Fibroblast of lung (primary cell): ENCODE data around the gene PACRG. TPM values are rescaled to one million over a fixed set of nuclear protein-coding genes. Genes with fewer than 3 reads are reported as not detected.

Source experiments
- DNase-seq, 2 donors: peaks; one replicate each; pipeline versions ENCODE4 v3.0.0 to v3.0.0-alpha.2; 2010; ENCODE audit warnings: low read depth in 2 of 2
- H2AFZ ChIP-seq: 2 replicates; pipeline ENCODE4 v1.5.1; 2012; ENCODE audit warnings: low read length, control low read depth, inconsistent platforms
- H3K27ac ChIP-seq: 2 replicates; pipeline ENCODE4 v1.5.1; 2011; ENCODE audit warnings: low read length, control low read depth; ENCODE audit not compliant: insufficient read depth
- H3K27me3 ChIP-seq: 2 replicates; pipeline ENCODE4 v1.5.1; 2011; ENCODE audit warnings: mild to moderate bottlenecking, low read length; ENCODE audit not compliant: control insufficient read depth, insufficient read depth
- H3K36me3 ChIP-seq: 2 replicates; pipeline ENCODE4 v1.5.1; 2011; ENCODE audit warnings: low read length; ENCODE audit not compliant: control insufficient read depth, insufficient read depth
- H3K4me1 ChIP-seq: 2 replicates; pipeline ENCODE4 v1.5.1; 2011; ENCODE audit warnings: low read length; ENCODE audit not compliant: control insufficient read depth, insufficient read depth; ENCODE audit errors: extremely low read depth
- H3K4me2 ChIP-seq: 2 replicates; pipeline ENCODE4 v1.5.1; 2011; ENCODE audit warnings: low read length, control low read depth; ENCODE audit not compliant: insufficient read depth; ENCODE audit errors: extremely low read depth
- H3K4me3 ChIP-seq, 4 experiments: fragments of 200-600 bp in 1 of 4; sonication (generic) in 1 of 4; replicated peaks in 1 of 4; 2 replicates each; pipeline ENCODE4 v1.5.1; 2011 to 2016; ENCODE audit warnings: low read length in 4 of 4, low read depth in 3 of 4, mild to moderate bottlenecking in 3 of 4, control low read depth in 2 of 4, inconsistent platforms in 1 of 4, mixed read lengths in 1 of 4; ENCODE audit not compliant: insufficient read depth in 1 of 4; ENCODE audit errors: control extremely low read depth in 1 of 4
- H3K79me2 ChIP-seq: 2 replicates; pipeline ENCODE4 v1.5.1; 2012; ENCODE audit warnings: mild to moderate bottlenecking, low read length, inconsistent platforms; ENCODE audit not compliant: control insufficient read depth, insufficient read depth
- H3K9ac ChIP-seq: 2 replicates; pipeline ENCODE4 v1.5.1; 2011; ENCODE audit warnings: mild to moderate bottlenecking, low read length, control low read depth; ENCODE audit not compliant: insufficient read depth
- H3K9me3 ChIP-seq: 2 replicates; pipeline ENCODE4 v1.5.1; 2012; ENCODE audit warnings: low read depth, low read length; ENCODE audit not compliant: control insufficient read depth, insufficient read depth
- H4K20me1 ChIP-seq: 2 replicates; pipeline ENCODE4 v1.5.1; 2011; ENCODE audit warnings: low read length; ENCODE audit not compliant: control insufficient read depth, insufficient read depth; ENCODE audit errors: extremely low read depth
- EZH2 ChIP-seq: IDR thresholded peaks from 2 replicates; pipeline ENCODE4 v1.5.1; 2012; ENCODE audit warnings: low read length, control low read depth, mild to moderate bottlenecking; ENCODE audit errors: missing control alignments
- polyA plus RNA-seq, 2 donors: library from polyadenylated mRNA; depleted of rRNA in 1 of 2; stranded (reverse) in 1 of 2; unstranded in 1 of 2; fragments of >200 nt; gene quantifications; 2 replicates each; pipeline ENCODE4 v1.2.1, GENCODE V29; 2011 to 2012; ENCODE audit warnings: missing spikeins in 1 of 2
- total RNA-seq: library from RNA; depleted of rRNA; stranded (reverse); fragments of >200 nt; gene quantifications from 2 replicates; pipeline ENCODE4 v1.2.1, GENCODE V29; 2014
- TF ChIP-seq, protein P1 (sequence below), 2 donors: IDR thresholded peaks in 1 of 2; conservative IDR thresholded peaks in 1 of 2; 1 replicate in 1 of 2; 2 replicates in 1 of 2; pipeline ENCODE4 v1.5.1; 2011 to 2012; ENCODE audit warnings: low read length in 2 of 2, control low read depth in 1 of 2, inconsistent platforms in 1 of 2, low read depth in 1 of 2, mild to moderate bottlenecking in 1 of 2

Gene PACRG
- total and polyA plus RNA-seq, 2 donors (not counting 1 experiment from before 2014, with no cell fraction given): 0.30 to 0.66 TPM

DNA sequence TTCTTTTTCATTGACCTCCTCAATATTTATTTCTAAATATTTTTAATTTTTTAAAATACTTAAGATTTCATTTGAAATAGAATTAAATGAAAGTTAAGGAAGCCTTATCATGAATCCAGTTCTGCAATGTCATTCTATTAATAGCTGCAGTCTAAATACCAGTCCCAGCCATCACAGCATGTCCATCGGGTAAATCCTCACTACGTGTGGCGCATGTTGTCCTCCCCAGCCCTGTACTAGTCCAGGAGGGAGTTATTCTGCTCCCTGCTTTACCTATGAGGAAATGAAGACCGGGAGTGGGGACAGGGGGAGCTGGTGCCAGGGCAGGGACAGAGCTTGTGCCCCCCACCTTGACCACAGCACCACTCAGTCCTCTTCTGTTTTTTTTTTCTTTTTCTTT is 561.7 kb downstream of the PACRG start:
- Histone ChIP-seq H4K20me1 (no peaks in the 10 kb centered on the region), H2AFZ (no peak overlapping the region), H3K4me3 (no peak overlapping the region), H3K27ac (no peak overlapping the region), H3K9ac (no peak overlapping the region), H3K4me2 (no peak overlapping the region), H3K36me3 (no peaks in the 10 kb centered on the region), H3K9me3 (no peaks in the 10 kb centered on the region), H3K79me2 (no peaks in the 10 kb centered on the region), H3K4me1 (no peaks in the 10 kb centered on the region), H3K27me3 (no peaks in the 10 kb centered on the region)
- DNase-seq: no peak
- TF ChIP-seq, protein P1, sequence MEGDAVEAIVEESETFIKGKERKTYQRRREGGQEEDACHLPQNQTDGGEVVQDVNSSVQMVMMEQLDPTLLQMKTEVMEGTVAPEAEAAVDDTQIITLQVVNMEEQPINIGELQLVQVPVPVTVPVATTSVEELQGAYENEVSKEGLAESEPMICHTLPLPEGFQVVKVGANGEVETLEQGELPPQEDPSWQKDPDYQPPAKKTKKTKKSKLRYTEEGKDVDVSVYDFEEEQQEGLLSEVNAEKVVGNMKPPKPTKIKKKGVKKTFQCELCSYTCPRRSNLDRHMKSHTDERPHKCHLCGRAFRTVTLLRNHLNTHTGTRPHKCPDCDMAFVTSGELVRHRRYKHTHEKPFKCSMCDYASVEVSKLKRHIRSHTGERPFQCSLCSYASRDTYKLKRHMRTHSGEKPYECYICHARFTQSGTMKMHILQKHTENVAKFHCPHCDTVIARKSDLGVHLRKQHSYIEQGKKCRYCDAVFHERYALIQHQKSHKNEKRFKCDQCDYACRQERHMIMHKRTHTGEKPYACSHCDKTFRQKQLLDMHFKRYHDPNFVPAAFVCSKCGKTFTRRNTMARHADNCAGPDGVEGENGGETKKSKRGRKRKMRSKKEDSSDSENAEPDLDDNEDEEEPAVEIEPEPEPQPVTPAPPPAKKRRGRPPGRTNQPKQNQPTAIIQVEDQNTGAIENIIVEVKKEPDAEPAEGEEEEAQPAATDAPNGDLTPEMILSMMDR (conservative IDR thresholded peaks at IDR 0.05 in 1 of 2, IDR thresholded peaks at IDR 0.05 in 1 of 2; ENCODE audit: low read depth in 1 of 2, low read length in 2 of 2): no peak
- TF ChIP-seq EZH2: no peak

DNA sequence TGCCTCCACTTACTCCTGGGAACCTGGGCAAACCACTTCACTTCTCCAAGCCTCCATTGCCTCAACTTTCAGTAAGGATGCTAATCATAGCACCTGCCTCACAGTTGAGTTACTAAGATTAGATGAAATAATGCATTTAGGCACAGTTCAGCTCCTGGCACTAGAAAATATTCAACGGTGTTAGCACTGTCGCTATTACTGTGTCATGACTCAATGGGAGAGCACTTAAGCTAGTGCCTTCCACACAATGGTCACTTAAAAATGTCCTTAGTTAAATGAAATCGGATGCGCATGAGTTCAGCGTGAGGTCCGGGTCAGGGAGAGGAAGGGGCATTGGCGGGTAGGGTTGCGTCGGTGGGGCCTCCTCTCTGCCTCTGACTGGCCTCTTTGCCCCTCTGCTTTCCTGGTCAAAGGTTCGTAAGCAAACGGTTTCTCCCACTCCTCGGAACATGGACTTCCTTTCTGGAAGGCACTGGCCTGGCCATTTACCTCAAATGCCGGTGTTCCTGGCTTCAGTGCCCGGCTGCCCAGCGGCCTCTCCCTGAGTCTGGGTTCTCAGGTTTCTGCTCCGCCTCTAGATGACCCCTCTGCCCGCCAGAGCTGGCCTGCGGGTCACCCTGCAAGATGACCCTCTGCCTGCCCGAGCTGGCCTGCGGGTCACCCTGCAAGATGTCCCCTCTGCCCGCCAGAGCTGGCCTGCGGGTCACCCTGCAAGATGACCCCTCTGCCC is 562.9 kb downstream of the PACRG start:
- no peaks in the 10 kb centered on the region for H3K4me1 ChIP-seq
- no peaks in the 10 kb centered on the region for H4K20me1 ChIP-seq
- TF ChIP-seq, protein P1 (conservative IDR thresholded peaks at IDR 0.05 in 1 of 2, IDR thresholded peaks at IDR 0.05 in 1 of 2; ENCODE audit: low read depth in 1 of 2, low read length in 2 of 2): no peak
- TF ChIP-seq EZH2: no peak
- DNase-seq: no peak
- no peak overlapping the region for H3K27ac ChIP-seq
- no peaks in the 10 kb centered on the region for H3K9me3 ChIP-seq
- no peaks in the 10 kb centered on the region for H3K27me3 ChIP-seq
- H3K9ac ChIP-seq: no peak overlapping the region
- no peak overlapping the region for H3K4me2 ChIP-seq
- no peak overlapping the region for H2AFZ ChIP-seq
- H3K36me3 ChIP-seq: no peaks in the 10 kb centered on the region
- no peaks in the 10 kb centered on the region for H3K79me2 ChIP-seq
- no peak overlapping the region for H3K4me3 ChIP-seq

DNA sequence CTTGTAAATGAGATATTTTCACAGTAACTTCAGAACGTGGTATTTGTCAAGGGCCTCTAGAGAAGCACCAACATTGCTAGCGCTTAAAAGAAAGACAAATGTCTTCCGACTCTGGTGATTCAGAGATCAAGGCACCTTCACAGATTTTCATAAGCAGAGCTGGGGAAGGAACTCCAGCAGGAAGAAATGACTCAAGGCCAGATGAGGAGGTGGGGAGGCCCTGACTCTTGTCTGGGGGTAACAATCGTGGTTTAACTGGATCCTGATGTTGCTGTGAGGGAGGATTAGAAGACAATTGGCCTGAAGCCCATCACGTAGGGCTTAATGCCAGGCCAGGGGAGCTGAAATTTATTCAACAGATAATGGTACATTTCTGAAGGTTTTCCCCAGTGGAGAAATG is 563.8 kb downstream of the PACRG start:
- H3K36me3 ChIP-seq: no peaks in the 10 kb centered on the region
- H3K27me3 ChIP-seq: no peaks in the 10 kb centered on the region
- H2AFZ ChIP-seq: no peak overlapping the region
- H3K4me2 ChIP-seq: no peak overlapping the region
- no peaks in the 10 kb centered on the region for H4K20me1 ChIP-seq
- H3K4me3 ChIP-seq: no peak overlapping the region
- H3K4me1 ChIP-seq: no peaks in the 10 kb centered on the region
- no peak for TF ChIP-seq EZH2
- TF ChIP-seq, protein P1 (conservative IDR thresholded peaks at IDR 0.05 in 1 of 2, IDR thresholded peaks at IDR 0.05 in 1 of 2; ENCODE audit: low read depth in 1 of 2, low read length in 2 of 2): no peak
- H3K9ac ChIP-seq: no peak overlapping the region
- H3K9me3 ChIP-seq: no peaks in the 10 kb centered on the region
- peak in 1 of 2 donors; percentile 84 for DNase-seq
- H3K27ac ChIP-seq: no peak overlapping the region
- no peaks in the 10 kb centered on the region for H3K79me2 ChIP-seq
